KMS-11 (cell line): ENCODE results near the gene ZBTB17.
"Not testable (repeated sequence)": the region's sequence is repeated elsewhere in the genome, so short reads cannot be mapped to it uniquely, and the experiment has no call there.

Experiments used
- H2AFZ ChIP-seq: fragments of 200-600 bp; sonication (generic); 2 replicates; pipeline ENCODE4 v1.6.1; 2016; ENCODE audit warnings: antibody characterized with exemption, mixed run types, low read depth
- H3K27ac ChIP-seq: fragments of 200-600 bp; sonication (generic); 2 replicates; pipeline ENCODE4 v1.6.1; 2016; ENCODE audit warnings: mild to moderate bottlenecking, mixed run types
- H3K27me3 ChIP-seq: fragments of 200-600 bp; sonication (generic); 2 replicates; pipeline ENCODE4 v1.6.1; 2017; ENCODE audit warnings: mild to moderate bottlenecking, low read depth, mixed run types, moderate library complexity; ENCODE audit not compliant: insufficient read depth
- H3K36me3 ChIP-seq: fragments of 200-600 bp; sonication (generic); 2 replicates; pipeline ENCODE4 v1.6.1; 2017; ENCODE audit warnings: mild to moderate bottlenecking, mixed run types; ENCODE audit not compliant: insufficient read depth
- H3K4me1 ChIP-seq: fragments of 200-600 bp; sonication (generic); 2 replicates; pipeline ENCODE4 v1.6.1; 2016; ENCODE audit warnings: mild to moderate bottlenecking, low read depth, mixed run types; ENCODE audit not compliant: poor library complexity, severe bottlenecking
- H3K4me2 ChIP-seq: fragments of 200-600 bp; sonication (generic); 2 replicates; pipeline ENCODE4 v1.7.0; 2016; ENCODE audit warnings: mild to moderate bottlenecking, mixed run types
- H3K4me3 ChIP-seq: fragments of 200-600 bp; sonication (generic); IDR thresholded peaks from 2 replicates; pipeline ENCODE4 v1.6.1; 2017; ENCODE audit warnings: low read depth, low read length, mixed read lengths; ENCODE audit not compliant: insufficient read depth
- H3K79me2 ChIP-seq: fragments of 200-600 bp; sonication (generic); 2 replicates; pipeline ENCODE4 v1.6.1; 2016; ENCODE audit warnings: low read depth, mixed run types; ENCODE audit not compliant: insufficient read depth
- H3K9ac ChIP-seq: fragments of 200-600 bp; sonication (generic); 2 replicates; pipeline ENCODE4 v1.6.1; 2016; ENCODE audit warnings: mild to moderate bottlenecking, mixed run types
- H4K20me1 ChIP-seq: fragments of 200-600 bp; sonication (generic); 2 replicates; pipeline ENCODE4 v1.6.1; 2016; ENCODE audit warnings: mild to moderate bottlenecking, mixed run types; ENCODE audit not compliant: insufficient read depth
- CTCF ChIP-seq: fragments of 200-600 bp; sonication (generic); conservative IDR thresholded peaks from 2 replicates; pipeline ENCODE4 v1.6.1; 2017; ENCODE audit warnings: low read depth, mild to moderate bottlenecking, antibody characterized with exemption, low read length, moderate library complexity, mixed read lengths

The ZBTB17 gene

GRCh38 chr1:15975805-15976680, at the start of gene ZBTB17:
Gene ZBTB17 (minus strand): TSS chr1:15976101. CDS start chr1:15948495, 27,606 bp downstream.
- Histone ChIP-seq H3K79me2 (peaks cover 18% of the 10 kb centered on the region; the same call in 1 of the 2 replicates), H3K36me3 (no peaks in the 10 kb centered on the region), H3K27ac (peak within 1 kb of the TSS; percentile 11; the same call in 1 of the 2 replicates), H3K9ac (peak within 1 kb of the TSS; percentile 57; the same call in 1 of the 2 replicates), H3K4me3 (no peak within 1 kb of the TSS), H3K27me3 (no peaks in the 10 kb centered on the region), H3K4me1 (peaks cover 8% of the 10 kb centered on the region), H2AFZ (peak within 1 kb of the TSS; percentile 94), H3K4me2 (peak within 1 kb of the TSS; percentile 99), H4K20me1 (no peaks in the 10 kb centered on the region)
- TF ChIP-seq CTCF: no peak

DNA sequence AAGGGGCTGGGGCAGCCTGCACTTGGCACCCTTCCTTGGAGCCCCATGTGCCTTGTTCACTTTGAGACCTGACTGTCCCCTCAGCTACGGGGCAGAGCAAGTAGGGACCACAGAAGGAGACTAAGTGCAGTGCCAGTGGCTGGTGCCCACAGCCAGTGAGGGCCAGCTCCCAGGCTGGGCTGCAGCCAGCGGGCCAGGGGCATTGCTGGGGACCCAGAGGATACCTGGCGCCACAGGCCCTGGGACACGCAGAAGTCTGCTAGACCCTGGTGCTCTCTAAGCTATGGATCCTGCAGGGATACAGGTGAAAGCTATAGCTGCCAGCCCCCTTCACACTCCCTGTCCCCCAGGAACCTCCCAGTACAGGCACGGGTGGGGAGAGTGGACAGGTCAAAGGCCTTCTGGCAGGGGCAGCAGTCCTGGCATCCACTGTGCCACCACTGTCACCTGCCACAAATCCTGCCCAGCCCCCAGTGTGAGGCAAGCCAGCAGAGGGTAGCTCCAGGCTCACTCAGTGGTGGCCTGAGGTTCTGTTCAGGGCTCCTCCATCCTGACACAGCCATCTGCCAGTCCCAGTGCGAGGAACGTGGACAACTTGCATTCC, 47.3 kb upstream of the ZBTB17 start:
- Histone ChIP-seq H3K27ac (no peak overlapping the region), H3K4me2 (no peak overlapping the region), H3K4me1 (peaks cover 20% of the 10 kb centered on the region), H4K20me1 (no peaks in the 10 kb centered on the region), H3K9ac (no peak overlapping the region), H2AFZ (no peak overlapping the region), H3K79me2 (no peaks in the 10 kb centered on the region), H3K27me3 (peaks cover 10% of the 10 kb centered on the region; the same call in 1 of the 2 replicates), H3K4me3 (no peak overlapping the region), H3K36me3 (no peaks in the 10 kb centered on the region)
- TF ChIP-seq CTCF: no peak

DNA sequence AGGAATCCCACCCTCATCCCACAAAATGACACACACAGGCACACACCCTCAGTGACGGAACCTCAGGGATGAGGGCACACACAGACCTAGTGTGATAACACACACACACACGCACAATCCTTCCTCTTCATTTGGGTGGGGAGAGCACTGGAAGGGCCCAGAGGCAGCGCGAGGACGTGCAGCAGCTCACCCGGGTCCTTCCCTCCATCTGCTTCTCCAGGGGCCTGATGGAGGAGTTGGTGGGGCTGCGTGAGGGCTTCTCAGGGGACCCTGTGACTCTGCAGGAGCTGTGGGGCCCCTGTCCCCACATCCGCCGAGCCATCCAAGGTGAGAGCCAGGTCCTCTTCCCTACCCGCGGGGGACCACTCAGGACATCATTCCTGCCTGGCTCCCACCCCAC, 46.5 kb upstream of the ZBTB17 start:
- no peak for TF ChIP-seq CTCF
- Histone ChIP-seq H3K4me2 (no peak overlapping the region), H3K27ac (no peak overlapping the region), H3K27me3 (peaks cover 9% of the 10 kb centered on the region; the same call in 1 of the 2 replicates), H3K36me3 (no peaks in the 10 kb centered on the region), H3K9ac (no peak overlapping the region), H3K79me2 (no peaks in the 10 kb centered on the region), H4K20me1 (no peaks in the 10 kb centered on the region), H3K4me3 (no peak overlapping the region), H3K4me1 (peaks cover 22% of the 10 kb centered on the region), H2AFZ (no peak overlapping the region)

- no peak within 1 kb of the TSS for H2AFZ ChIP-seq
- H3K4me3 ChIP-seq: no peak within 1 kb of the TSS
- peaks cover 22% of the 10 kb centered on the region for H3K4me1 ChIP-seq
- no peak within 1 kb of the TSS for H3K4me2 ChIP-seq
- no peaks in the 10 kb centered on the region for H3K79me2 ChIP-seq
- H4K20me1 ChIP-seq: no peaks in the 10 kb centered on the region
- H3K27me3 ChIP-seq: peaks cover 7% of the 10 kb centered on the region; the same call in 1 of the 2 replicates
- no peak within 1 kb of the TSS for H3K9ac ChIP-seq
- TF ChIP-seq CTCF: no peak
- no peaks in the 10 kb centered on the region for H3K36me3 ChIP-seq
- H3K27ac ChIP-seq: no peak within 1 kb of the TSS
Observed at GRCh38 chr1:16021681-16022080, 45.8 kb upstream of the ZBTB17 start, which contains the start of gene CLCNKA. Gene CLCNKA (plus strand): TSS chr1:16022036. CDS start chr1:16022620, 584 bp downstream.

GRCh38 chr1:16020878-16021277, 45.0 kb upstream of the ZBTB17 start:
- not testable (repeated sequence) for H3K4me3 ChIP-seq, H3K4me2 ChIP-seq, H3K36me3 ChIP-seq, H4K20me1 ChIP-seq, H3K27ac ChIP-seq, H3K27me3 ChIP-seq, H3K79me2 ChIP-seq, H2AFZ ChIP-seq, H3K9ac ChIP-seq
- peaks cover 30% of the 10 kb centered on the region for H3K4me1 ChIP-seq
